GM10847 (cell line): ENCODE results near the gene KRTAP10-9.
"Not testable (repeated sequence)": the region's sequence is repeated elsewhere in the genome, so short reads cannot be mapped to it uniquely, and the experiment has no call there.

Source experiments
- POLR2A ChIP-seq: IDR thresholded peaks from 2 replicates; pipeline ENCODE4 v1.6.1; 2011; ENCODE audit not compliant: insufficient read length; ENCODE audit errors: extremely low read depth

The KRTAP10-9 gene

GRCh38 chr21:44593598-44594405 lies 33.1 kb upstream of the KRTAP10-9 start:
- TF ChIP-seq POLR2A: no peak

DNA sequence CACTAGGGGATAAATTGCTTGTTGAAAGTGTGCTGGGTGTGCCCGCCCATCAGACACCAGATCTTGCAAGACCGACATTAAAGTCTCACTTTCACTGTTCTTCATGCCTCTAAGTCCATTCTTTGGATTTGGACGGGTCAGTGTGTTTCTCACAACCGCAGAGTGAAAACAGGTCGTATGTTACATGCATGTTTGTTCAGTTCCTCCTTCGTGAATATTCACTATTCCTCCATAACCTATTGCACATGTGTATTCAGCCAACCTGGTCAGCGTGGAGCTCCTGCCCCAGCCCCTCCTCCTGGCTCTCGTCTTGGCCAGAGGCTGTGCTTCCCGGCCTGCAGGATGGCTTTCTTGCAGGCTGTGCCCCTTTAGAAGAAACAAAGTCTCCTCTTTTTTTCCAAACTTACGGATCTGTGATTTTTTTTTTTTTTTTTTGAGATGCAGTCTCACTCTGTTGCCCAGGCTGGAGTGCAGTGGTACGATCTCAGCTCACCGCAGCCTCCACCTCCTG lies 32.4 kb upstream of the KRTAP10-9 start:
- no peak for TF ChIP-seq POLR2A

DNA sequence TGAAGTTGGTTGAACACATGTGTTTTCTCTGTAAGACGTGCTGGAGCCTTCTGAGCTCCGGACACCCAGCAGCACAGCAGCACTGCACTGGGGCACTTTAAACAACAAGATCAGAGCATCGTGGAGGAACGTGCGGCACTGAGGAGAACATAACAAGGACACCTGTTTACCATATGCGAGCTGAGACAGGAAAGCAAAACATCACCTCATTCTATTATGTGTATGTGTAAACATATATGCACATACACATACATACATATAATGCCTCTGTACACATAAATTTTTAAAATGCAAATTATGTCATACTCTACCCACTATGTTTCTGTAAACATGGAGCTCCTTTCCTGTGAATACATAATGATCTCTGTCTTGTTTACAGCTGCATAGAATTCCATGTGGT lies 31.4 kb upstream of the KRTAP10-9 start:
- no peak for TF ChIP-seq POLR2A

DNA sequence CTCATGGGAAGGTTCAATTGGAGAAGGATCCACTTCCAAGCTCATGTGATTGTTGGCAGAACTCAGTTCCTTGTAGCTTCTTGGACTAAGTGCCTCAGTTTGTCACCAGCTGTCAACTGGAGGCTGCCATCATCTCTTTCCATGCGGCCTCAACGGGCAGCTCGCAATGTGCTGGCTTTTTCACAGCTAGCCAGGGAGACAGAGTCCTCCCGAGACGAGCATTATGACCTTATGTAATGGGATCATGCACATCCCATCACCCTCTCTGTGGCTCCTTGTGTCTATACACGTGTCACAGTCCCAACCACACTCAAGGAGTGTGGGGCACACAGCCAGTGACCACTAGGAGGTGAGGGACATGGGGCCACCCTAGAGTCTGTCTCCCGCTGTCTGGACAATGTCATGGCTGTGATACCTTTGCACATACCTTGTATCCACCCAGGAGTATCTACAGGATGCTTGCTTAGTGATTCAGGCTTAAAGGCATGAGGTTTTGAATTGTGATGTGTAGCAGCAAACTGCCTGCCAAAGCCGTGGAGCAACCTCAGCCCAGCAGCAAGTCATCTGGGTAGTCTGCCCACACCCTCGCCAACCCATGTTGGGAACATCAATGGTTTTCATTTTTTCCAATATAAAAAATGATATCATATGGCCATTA lies 30.7 kb upstream of the KRTAP10-9 start:
- TF ChIP-seq POLR2A: no peak

- no peak for TF ChIP-seq POLR2A
Measured at GRCh38 chr21:44598061-44598460, 28.8 kb upstream of the KRTAP10-9 start.

DNA sequence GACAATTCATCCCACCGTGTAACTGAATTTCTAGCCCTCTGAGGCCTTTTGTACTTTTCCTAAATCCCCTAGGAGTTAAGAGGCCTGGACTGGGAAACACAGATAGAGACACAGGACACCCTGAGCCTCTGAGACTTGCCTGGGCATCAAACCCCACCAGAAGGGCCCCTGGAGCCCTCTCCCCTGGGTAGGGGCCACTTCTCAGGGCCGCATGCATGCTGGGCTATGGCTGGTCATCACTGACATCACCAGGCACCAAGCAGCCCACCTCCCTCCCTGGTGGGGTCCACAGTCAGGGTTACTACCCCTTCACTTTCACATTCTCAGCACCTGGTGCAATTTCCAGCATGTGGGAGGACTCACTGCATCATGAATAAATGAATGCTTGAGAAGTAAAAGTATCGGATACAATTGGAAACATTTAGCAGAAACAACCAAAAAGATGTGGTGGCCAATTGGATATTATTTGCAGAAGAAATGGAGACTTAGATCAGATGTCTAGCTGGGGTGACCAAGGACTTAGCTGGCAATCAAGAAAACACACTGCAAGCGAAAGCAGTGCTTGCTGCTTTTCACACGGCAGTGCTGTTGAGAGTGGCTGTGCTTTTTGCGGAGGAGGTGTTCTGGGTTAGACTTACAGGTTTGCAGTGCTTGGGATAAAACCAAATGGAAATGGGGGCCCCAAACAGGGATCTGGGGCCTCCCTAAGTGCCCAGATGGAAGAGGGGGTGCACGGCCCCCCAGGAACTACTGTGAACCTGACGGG lies 27.4 kb upstream of the KRTAP10-9 start:
- no peak for TF ChIP-seq POLR2A

DNA sequence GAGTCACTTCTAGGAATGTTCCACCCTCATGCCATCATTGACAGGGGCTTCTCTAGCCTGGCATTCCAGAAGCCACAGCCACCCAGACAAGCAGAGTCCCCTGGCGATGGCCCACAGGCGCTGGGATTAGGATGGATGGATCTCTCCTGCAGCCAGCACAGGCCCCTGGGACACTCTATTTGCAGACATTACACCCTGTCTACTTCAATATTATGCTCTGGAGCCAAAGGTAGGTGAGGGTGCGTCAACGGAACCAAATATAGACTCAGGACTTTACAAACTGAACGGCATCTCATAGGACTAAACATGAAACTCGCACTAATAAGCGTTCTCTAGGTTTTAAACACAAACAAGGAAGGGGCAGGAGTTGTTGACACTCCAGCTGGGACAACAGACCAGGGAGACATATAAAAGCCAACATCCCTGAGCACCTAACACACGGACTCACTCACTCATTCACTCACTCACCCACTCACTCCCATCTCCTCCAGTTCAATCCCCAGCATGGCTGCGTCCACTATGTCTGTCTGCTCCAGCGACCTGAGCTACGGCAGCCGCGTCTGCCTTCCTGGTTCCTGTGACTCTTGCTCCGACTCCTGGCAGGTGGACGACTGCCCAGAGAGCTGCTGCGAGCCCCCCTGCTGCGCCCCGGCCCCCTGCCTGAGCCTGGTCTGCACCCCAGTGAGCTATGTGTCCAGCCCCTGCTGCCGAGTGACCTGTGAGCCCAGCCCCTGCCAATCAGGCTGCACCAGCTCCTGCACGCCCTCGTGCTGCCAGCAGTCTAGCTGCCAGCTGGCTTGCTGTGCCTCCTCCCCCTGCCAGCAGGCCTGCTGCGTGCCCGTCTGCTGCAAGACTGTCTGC lies 26.5 kb upstream of the KRTAP10-9 start, which contains the start of gene KRTAP10-7:
KRTAP10-7 (plus strand) TSS at position 480 of the 861 bp plus-strand sequence; CDS start at position 505, 25 bp downstream.
- TF ChIP-seq POLR2A: not testable (repeated sequence)

GRCh38 chr21:44601596-44602462 lies 25.1 kb upstream of the KRTAP10-9 start:
- no peak for TF ChIP-seq POLR2A

GRCh38 chr21:44602463-44602850 lies 24.4 kb upstream of the KRTAP10-9 start:
- TF ChIP-seq POLR2A: no peak

- TF ChIP-seq POLR2A: no peak
Measured at GRCh38 chr21:44603109-44603875, 23.6 kb upstream of the KRTAP10-9 start.

DNA sequence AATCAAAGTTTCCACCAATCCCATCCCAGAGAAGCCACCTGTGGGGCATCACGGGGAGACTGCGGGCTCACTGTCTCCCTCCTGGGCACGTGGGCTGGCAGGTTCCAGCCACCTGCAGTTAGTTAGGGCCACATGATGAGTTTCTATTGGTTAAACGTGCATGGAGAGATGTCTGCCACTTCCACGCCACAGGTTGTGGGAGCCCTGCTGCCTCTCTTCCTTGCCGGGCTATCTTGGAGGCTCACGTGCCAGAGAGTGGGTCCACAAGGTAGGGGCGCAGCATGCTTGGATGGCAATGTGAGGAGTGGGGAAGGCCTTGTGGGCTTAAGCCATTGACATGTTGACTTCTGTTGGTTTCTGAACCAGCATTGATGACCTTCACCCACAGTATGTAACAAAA lies 23.0 kb upstream of the KRTAP10-9 start:
- TF ChIP-seq POLR2A: no peak

GRCh38 chr21:44606495-44606894 lies 20.4 kb upstream of the KRTAP10-9 start:
- no peak for TF ChIP-seq POLR2A

DNA sequence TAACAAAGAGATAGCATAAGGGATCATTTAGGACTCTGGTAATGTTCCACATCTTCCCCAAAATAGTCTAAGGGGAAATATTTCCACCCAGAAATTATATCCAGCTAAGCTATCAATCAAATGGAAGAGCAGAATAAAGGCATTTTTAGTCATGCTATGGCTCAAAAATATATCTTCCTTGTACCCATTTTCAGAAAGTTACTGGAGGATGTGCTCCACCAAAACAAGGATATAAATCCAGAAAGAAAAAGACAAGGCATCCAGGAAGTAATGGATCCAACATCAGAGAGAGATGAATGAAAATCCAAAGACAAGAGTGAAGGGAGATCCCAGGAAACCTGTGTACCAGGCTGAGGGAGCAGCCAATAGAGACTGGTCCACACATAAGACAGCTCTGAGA lies 17.7 kb upstream of the KRTAP10-9 start:
- TF ChIP-seq POLR2A: no peak
